ENCODE measurements around the gene CDK12.
A peak's percentile ranks its signal among the peaks of the same experiment; 100 is the strongest.
"Not testable (repeated sequence)": the region's sequence is repeated elsewhere in the genome, so short reads cannot be mapped to it uniquely, and the experiment has no call there.

Gene CDK12

DNA sequence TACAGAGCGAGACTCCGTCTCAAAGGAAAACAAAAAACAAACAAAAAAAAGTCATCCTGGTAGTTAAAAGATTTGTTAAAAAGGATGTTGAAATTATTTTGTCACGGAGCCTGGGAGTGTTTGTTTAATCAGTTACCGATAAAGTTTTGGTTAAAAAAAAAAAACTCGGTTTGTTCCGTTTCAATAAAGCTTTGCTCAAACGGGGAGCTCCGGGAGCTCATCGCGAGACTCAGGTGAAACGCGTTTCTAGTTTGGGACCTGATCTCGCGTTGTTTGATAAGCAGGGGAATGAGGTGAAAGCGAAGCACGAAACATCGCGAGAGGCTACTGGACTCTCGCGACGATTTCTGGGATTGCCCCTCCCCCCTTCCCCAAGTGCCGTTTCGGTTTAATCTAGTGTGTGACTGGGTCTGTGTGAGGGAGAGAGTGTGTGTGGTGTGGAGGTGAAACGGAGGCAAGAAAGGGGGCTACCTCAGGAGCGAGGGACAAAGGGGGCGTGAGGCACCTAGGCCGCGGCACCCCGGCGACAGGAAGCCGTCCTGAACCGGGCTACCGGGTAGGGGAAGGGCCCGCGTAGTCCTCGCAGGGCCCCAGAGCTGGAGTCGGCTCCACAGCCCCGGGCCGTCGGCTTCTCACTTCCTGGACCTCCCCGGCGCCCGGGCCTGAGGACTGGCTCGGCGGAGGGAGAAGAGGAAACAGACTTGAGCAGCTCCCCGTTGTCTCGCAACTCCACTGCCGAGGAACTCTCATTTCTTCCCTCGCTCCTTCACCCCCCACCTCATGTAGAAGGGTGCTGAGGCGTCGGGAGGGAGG, at the start of gene CDK12:
Gene CDK12, plus strand, starts transcription at position 374 of the 813 bp plus-strand sequence. CDS start 586 bp downstream, outside the sequence.
- peak; percentile 98 for DNase-seq

DNA sequence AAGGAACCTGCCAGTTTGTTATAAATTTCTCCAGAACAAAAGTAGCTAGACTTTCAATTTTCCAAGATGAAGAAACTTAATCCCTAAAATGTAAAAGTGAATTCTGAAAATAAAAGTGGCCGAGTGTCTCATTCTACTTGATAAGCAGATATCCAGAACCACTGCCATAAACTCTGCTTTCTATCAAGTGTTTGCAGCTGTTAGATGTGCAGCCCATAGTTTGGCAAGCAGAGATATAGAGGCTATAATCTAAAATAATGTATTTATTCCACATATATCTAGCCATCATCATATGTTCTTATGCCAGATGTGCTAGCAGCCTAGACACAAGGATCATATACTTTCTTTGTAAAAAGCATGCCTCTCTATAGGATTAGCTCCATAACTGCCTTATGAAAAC, 45.1 kb upstream of the CDK12 start:
- DNase-seq, result no peak

DNA sequence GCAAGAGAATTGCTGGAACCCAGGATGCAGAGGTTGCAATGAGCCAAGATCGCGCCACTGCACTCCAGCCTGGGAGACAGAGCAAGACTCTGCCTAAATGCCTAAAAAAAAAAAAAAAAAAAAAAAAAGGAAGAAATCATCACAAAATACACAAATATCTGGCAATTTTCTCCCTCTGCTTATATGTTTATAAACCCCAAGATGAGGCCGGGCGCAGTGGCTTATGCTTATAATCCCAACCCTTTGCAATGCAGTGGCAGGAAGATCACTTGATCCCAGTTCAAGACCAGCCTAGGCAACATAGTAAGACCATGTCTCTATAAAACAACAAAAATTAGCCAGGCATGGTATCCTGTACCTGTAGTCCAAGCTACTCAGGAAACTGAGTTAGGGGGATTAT, 31.7 kb upstream of the CDK12 start:
- DNase-seq, result no peak

DNA sequence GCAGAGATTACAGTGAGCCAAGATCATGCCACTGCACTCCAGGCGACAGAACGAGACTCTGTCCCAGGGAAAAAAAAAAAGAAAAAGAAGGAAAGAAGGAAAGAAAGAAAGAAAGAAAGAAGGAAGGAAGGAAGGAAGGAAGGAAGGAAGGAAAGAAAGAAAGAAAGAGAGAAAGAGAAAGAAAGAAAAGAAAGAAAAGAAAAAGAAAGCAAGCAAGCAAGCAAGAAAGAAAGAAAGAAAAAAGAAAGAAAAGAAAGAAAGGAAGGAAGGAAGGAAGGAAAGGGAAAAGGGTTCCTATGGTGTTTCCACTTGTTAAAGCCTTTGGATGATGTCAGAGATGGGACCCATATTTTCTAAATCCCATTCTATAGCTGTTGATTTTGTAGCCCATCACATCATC, 21.4 kb upstream of the CDK12 start:
- DNase-seq, result not testable (repeated sequence)

DNA sequence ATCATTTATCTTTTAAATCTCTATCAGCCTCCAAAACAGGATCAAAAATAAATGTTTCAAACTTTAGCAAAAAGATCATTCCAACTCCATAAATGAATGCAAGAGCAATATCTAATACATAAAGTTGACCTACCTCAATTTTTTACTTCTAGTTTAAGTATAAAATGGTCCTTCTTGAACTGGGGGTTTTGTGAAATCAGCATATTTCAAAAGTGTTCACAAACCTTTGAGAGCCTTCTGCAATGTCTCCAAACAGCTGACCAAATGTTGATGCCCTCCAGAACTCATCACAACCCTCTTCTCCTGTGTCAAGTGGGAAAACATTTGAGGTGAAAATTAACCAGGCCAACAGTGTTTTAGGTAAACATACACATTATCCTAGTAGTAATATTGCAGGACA, 18.0 kb upstream of the CDK12 start:
- DNase-seq, result no peak

DNA sequence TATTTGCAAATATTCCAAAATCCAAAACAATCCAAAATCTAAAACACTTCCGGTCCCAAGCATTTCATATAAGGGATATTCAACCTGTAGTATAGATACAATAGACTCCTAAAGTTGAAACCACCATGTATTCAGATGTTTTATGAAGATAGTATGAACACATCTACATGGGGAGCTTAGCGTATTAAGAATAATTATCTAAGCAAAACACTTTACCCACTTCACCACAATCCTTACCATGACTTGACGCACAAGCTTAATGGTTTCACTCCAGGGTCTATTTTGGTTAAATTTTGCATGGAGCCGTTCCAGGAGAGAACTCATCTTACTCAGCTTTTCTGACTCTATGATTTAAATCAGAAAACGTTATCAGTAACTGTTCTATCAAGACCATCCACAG, 13.7 kb upstream of the CDK12 start:
- no peak for DNase-seq

DNA sequence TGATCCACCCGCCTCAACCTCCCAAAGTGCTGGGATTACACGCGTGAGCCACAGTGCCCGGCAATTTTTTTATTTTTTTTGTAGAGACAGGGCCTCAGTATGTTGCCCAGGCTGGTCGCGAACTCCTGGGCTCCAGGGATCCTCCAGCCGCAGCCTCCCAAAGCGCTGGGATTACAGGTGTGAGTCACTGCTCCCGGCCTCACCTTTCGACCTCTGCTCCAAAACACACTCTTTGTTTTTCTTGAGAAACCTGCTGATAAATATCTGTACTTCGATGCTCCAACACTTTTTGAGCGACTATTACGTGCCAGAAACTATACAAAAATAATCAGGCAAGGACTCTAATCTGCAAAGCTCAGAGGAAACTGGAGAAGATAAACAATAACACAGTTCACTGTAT, 11.2 kb upstream of the CDK12 start:
- DNase-seq, result no peak

DNA sequence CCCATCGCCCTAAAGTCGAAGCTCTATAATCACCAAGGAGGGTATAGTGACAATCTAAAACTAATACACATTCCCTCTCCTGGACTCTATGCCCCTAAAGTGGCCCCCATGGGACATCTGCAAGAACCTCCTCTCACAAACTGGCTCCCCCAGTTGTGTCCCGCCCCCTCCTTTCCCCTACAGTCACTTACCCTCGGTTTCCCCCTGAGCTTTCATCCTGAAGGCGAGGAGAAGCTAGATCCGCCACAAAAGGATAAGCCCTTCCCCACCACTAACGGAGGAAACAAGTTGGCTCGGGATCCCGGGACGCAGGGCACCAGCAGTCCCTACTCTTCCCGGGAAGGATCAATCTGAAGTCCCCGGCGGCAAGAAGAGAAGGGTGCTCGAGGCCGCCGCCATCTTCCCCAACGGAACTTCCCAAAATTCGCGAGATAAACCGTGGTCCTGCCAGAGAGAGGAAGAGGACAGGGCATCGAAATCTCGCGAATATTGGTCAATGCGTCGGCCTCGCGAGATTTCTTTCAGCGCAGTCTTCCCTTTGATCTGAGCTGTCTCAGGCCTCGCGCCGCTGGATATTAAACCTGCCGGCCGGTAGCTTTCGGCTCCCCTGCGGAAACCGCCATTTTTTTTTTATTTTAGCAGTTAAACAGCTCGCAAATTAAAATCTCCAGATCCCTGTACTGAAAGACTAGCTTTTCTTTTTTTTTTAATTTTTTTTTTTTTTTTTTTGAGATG, 10.3 kb upstream of the CDK12 start, which contains the start of gene MED1:
Gene MED1, minus strand, starts transcription at position 417 of the 735 bp plus-strand sequence. Its CDS starts 201 bp downstream, at position 216.
- peak; percentile 97 for DNase-seq

DNA sequence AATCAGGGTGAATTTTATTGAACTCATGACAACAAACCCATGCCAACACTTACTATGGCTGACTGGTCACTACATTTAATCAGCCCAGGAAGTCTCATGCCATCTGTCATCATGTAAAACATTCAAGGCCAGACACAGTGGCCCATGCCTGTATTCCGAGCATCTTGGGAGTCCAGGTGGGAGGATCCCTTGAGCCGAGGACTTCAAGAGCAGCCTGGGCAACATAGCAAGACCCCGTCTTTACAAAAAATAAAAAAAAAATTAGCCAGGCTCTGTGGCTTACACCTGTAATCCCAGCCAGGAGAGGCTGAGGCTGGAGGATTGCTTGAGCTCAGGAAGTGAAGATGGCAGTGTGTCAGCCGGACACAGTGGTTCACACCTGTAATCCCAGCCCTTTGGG, 5.4 kb upstream of the CDK12 start:
- no peak for DNase-seq

DNA sequence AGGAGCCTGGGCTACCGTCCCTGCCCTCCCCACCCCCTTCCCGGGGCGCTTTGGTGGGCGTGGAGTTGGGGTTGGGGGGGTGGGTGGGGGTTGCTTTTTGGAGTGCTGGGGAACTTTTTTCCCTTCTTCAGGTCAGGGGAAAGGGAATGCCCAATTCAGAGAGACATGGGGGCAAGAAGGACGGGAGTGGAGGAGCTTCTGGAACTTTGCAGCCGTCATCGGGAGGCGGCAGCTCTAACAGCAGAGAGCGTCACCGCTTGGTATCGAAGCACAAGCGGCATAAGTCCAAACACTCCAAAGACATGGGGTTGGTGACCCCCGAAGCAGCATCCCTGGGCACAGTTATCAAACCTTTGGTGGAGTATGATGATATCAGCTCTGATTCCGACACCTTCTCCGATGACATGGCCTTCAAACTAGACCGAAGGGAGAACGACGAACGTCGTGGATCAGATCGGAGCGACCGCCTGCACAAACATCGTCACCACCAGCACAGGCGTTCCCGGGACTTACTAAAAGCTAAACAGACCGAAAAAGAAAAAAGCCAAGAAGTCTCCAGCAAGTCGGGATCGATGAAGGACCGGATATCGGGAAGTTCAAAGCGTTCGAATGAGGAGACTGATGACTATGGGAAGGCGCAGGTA, 762 bp downstream of the CDK12 start:
- DNase-seq, result peak; percentile 57

DNA sequence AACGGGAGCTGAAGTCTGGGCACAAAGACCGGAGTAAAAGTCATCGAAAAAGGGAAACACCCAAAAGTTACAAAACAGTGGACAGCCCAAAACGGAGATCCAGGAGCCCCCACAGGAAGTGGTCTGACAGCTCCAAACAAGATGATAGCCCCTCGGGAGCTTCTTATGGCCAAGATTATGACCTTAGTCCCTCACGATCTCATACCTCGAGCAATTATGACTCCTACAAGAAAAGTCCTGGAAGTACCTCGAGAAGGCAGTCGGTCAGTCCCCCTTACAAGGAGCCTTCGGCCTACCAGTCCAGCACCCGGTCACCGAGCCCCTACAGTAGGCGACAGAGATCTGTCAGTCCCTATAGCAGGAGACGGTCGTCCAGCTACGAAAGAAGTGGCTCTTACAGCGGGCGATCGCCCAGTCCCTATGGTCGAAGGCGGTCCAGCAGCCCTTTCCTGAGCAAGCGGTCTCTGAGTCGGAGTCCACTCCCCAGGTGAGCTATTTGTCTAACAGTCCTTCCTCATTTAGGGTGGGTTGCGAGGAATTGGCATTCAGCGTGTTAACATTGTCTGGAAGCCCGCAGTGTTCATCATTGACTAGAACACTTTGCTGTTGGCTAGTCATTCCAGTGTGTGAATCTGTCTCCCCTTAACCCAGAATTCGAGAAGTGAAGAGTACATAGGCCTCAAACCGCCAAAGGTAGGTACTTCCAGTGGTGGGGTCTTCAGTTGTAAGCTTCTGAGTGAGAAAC, 1.5 kb downstream of the CDK12 start:
- DNase-seq, result peak; percentile 40

DNA sequence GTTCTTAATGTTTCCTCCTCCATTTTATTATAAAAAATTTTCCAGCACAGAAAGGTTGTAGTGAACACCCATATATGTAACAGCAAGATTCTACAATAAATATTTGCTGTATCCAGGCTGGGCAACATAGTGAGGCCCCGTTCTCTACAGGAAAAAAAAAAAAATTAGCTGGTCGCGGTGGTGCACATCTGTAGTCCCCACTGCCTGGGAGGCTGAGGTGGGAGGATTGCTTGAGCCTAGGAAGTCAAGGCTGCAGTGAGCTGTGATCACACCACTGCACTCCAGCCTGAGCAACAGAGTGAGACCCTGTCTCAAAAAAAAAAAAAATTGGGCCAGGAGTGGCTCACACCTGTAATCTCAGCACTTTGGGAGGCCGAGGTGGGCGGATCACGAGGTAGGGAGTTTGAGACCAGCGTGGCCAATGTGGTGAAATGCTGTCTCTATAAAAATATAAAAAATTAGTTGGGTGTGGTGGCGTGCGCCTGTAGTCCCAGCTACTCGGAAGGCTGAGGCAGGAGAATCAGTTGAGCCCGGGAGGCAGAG, 3.4 kb downstream of the CDK12 start:
- not testable (repeated sequence) for DNase-seq

DNA sequence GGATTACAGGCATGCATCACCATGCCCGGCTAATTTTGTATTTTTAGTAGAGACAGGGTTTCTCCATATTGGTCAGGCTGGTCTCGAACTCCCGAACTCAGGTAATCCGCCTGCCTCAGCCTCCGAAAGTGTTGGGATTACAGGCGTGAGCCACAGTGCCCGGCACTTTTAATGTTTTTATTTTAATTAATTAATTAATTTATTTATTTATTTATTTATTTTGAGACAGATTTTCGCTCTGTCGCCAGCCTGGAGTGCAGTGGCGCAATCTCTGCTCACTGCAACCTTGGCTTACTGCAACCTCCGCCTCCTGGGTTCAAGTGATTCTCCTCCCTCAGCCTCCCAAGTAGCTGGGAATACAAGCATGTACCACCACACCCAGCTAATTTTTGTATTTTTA, 7.3 kb downstream of the CDK12 start:
- not testable (repeated sequence) for DNase-seq

DNA sequence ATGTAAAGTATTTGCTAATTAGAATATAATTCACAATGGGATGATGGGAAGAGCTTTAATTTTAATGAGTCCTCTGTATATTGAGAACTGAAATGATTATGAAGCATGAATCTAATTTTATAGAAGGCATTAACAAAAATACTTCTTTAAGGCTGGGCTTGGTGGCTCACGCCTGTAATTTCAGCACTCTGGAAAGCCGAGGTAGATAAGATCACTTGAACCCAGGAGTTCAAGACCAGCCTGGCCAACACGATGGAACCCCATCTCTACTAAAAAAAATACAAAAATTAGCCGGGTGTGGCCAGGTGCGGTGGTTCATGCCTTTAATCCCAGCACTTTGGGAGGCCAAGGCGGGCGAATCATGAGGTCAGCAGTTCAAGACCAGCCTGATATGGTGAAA, 12.0 kb downstream of the CDK12 start:
- no peak for DNase-seq

DNA sequence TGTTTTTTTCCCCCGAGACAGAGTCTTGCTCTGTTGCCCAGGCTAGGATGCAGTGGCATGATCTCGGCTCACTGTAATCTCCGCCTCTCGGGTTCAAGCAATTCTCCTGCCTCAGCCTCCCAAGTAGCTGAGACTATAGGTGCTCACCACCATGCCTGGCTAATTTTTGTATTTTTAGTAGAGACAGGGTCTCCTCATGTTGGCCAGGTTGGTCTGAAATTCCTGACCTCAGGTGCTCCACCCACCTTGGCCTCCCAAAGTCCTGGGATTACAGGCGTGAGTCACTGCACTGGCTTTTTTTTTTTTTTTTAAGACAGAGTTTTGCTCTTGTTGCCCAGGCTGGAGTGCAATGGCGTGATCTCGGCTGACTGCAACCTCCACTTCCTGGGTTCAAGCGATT, 18.3 kb downstream of the CDK12 start:
- DNase-seq, result not testable (repeated sequence)

DNA sequence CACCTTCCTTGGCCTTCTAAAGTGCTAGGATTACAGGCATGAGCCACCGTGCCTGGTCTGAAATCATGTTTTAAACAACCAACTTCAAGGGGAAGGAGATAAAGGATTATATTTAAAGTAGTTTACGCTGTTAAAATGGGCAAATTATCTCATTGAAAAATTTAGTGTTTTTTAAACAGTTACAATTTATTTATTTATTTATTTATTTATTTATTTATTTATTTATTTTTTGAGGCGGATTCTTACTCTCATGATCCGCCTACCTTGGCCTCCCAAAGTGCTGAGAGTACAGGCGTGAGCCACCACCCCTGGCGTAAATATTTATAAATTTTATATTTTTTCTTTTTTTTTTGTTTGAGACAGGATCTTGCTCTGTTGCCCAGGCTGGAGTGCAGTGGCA, 22.2 kb downstream of the CDK12 start:
- DNase-seq, result no peak

DNA sequence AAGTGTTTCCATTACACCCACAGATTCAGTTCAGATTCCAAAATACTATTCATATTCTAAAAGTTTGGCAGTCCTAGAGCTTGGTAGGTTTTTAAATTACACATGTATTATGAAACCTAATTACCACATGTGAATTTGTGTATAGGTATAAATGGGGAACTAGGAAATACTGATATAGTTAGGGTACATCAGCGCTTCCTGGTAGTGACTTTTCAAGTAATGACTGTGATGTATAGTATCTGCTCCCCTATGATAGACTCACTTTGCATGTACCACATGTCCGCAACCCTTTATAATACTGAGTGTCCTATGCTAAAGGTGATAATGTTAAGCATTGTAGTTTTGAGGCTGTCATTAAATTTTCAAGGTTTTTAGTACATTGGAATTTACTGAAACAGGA, 22.9 kb downstream of the CDK12 start:
- no peak for DNase-seq

DNA sequence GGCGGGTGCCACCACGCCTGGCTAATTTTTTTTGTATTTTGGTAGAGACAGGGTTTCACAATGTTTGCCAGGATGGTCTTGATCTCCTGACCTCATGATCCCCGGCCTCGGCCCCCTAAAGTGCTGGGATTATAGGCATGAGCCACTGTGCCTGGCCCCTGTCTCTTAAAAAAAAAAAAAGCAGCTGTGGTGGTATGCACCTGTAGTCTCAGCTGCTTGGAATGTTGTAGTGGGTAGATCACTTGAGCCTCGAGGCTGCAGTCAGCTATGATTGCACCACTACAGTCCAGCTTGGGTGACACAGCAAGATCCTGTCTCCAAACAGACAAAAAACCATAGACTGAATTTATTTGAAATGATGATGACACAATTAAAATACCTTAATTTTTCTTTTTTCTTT, 24.3 kb downstream of the CDK12 start:
- no peak for DNase-seq

DNA sequence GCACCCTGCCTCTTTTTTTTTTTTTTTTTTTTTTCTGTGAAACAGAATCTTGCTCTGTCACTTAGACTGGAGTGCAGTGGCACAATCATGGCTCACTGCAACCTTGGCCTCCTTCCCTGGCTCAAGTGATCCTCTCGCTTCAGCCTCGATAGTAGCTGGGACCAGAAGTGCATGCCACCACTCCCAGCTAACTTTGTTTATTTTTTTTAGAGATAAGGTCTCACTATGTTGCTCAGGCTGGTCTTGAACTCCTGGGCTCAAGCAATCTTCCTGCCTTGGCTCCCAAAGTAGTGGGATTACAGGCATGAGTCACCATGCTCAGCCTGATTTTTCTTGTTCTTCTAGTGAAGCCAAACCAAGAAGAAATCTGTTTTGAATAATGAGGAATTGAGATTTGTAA, 25.0 kb downstream of the CDK12 start:
- DNase-seq, result no peak

DNA sequence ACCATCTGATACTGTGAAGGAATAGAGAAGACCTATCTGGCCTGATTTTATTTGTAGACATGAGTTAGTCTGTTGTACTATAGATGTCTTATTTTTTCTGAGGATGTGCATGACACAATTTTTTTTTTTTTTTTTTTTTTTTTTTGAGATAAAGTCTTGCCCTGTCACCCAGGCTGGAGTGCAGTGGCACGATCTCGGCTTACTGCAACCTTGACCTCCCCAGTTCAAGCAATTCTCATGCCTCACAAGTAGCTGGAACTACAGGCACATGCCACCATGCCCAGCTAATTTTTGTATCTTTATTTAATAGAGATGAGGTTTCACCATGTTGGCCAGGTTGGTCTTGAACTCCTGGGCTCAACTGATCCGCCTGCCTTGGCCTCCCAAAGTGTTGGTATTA, 26.2 kb downstream of the CDK12 start:
- not testable (repeated sequence) for DNase-seq

DNA sequence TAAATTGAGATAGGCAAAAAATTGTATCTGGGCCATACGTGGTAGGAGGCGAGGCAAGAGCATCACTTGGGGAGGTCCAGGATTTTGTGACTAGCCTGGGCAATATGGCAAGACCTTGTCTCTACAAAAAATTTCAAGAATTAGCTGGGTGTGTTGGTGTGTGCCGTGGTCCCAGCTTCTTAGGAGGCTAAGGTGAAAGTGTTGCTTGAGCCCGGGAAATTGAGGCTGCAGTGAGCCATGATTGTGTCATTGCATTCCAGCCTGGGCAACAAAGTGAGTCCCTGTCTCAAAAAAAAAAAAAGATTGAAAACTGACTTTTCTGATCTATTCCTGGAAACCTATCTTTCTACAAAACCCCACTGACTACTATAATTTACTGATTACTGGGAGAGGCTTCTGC, 26.7 kb downstream of the CDK12 start:
- DNase-seq, result no peak

DNA sequence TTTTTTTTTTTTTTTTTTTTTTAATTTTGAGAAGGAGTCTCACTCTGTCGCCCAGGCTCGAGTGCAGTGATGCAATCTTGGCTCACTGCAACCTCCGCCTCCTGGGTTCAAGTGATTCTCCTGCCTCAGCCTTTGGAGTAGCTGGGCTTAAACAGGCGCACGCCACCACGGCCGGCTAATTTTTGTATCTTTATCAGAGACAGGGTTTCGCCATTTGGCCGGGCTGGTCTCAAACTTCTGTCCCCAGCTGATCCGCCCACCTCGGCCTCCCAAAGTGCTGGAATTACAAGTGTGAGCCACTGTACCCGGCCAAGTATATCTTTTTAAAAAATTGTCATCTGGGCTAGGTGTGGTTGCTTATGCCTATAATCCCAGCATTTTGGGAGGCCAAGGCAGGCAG, 35.6 kb downstream of the CDK12 start:
- not testable (repeated sequence) for DNase-seq

DNA sequence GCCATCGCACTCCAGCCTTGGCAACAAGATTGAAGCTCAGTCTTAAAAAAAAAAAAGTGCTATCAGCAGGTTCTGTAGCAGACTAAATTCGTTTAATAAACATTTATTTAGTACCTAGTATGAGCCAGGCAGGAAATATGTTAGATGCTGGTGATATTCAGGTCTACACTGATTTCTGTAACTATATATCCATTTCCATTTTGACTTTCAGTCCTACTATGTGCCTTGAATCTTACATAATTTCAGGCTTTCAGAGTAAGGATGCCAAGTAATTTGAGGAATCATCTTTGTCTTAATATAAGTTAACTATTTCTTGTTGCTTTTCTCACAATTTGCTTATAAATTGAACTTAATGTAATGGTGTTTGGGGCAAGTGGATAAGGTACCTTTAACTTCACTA, 46.2 kb downstream of the CDK12 start:
- DNase-seq, result no peak
